Measurements from ENCODE around the gene HOXB7.

The HOXB7 gene

DNA sequence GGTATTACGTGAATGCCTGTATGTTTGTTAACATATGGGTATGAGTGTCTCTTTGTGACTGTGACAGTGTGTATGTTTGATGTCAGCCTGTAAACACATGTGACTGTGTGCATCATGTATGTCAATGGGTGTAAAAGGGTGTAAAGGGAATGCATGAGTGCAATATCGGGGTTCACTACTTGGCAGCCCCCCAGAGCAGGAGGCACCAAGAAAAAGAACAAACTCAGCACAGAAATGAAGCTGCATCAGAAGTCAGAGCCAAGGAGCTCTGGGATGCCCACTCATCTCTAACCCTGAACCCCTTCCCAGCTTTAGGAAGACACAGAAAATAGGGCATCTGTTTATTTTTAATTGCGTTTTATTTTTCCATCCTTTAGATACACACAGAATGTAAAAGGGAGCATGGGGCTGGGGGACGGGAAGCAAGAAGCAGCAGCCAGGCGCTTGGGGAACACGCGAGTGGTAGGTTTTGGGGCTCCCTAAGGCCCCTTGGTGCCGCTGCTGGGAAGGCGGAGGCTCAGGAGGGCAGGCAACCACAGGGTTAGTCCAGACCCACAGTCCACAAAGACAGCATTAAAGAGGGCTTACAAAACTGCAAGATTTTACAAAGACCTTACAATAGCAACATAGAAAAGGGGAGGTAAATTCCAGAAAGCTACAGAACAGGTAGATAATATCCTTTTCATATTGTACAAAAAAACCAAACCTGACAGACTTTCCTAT lies 3.8 kb downstream of the HOXB7 start:
- DNase-seq = no peak

DNA sequence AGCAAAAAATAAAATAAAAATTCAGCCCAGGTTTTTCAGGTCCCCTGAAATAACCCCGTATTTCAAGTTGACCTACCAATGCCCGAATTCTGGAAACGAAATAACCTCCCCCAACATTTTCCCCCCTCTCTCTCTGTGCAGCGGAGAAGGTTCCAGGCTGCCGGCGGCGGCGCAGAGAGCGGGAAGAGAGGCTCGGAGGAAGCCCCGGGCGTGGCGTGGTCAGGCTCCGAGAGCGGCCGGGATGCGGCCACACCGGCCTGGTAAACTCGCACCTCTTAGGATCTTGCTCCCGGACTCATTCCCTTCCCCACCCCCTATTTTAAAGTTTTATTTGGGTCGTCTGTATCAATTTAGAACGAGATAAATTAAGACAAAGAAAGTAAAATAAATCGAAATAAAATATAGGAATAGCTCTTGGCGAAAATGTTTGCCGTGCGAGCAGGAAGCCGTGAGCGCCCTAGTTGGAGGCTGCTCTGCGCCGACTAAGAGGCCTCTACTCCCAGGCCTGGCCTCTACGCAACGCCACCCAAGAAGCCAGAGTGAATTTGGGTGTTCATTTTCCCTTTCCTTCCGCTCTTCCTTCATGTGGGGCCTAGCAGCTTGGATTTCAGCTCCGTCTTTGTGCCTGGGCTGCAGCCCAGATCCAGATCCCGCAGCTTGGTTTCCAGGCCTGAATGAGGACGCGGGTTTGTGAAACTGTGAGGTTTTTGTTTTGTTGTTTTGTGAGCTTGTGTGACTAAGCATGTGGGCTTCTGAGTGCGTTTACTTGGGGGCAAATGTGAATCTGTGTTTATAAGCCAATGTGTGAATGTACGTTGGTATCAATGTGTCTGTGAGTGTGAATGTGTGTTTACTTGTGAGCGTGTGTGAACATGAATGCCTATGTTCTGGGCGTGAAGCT lies 4.6 kb downstream of the HOXB7 start:
- no peak for DNase-seq

DNA sequence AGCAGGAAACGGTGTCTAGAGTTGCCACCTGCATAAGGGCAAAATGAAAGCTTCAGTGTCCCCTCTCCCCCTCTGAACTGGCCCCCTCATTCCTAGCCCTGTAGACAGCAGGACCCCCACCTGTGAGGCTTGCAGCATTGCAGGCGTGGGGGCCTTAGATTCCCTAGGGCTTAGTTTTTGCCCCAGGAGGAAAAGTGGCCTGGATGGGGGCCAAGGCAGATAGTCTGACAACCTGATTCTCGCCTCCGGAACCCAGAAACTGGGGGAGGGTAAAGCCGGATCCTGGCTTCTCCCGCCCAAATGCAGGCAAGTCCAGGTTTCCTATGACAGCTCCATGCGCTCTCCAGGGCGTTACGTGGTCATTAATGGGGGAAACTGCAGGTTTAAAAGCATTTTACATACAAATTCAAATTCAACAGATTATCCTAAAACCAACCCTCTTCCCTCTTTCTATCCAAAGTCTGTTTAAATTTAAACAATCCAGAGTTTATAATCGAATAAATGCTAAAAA lies 5.4 kb downstream of the HOXB7 start:
- DNase-seq = no peak

DNA sequence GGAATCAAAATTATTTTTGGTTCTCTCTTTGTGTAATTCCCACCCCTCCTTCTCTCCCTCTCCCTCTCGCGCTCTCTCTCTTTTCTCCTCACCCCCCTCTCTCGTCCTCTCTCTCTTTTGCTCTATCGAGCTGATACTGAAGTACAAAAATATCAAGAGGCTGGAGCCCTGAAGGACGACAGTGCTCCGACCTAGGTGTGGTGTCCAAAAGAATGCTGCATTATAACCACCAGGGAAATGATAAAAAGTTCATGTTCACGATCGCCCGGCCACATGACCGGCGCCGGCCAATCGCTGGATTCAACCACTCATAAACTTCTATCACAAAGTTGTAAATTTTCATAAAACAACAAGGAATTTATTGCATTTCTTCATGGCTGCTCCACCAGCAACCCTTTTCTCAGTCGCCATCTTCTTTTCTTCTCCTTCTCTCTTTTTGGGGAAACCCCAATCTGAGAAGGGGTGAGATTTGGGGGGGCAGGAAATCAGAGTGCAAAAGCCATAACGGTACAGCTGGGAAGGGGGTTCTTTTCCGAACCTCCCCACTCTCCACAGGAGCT lies 6.0 kb downstream of the HOXB7 start, which contains the start of gene HOXB6:
HOXB6 (minus strand) TSS at position 217 of the 560 bp plus-strand sequence. CDS start 6,836 bp downstream, outside the sequence.
- DNase-seq = no peak

DNA sequence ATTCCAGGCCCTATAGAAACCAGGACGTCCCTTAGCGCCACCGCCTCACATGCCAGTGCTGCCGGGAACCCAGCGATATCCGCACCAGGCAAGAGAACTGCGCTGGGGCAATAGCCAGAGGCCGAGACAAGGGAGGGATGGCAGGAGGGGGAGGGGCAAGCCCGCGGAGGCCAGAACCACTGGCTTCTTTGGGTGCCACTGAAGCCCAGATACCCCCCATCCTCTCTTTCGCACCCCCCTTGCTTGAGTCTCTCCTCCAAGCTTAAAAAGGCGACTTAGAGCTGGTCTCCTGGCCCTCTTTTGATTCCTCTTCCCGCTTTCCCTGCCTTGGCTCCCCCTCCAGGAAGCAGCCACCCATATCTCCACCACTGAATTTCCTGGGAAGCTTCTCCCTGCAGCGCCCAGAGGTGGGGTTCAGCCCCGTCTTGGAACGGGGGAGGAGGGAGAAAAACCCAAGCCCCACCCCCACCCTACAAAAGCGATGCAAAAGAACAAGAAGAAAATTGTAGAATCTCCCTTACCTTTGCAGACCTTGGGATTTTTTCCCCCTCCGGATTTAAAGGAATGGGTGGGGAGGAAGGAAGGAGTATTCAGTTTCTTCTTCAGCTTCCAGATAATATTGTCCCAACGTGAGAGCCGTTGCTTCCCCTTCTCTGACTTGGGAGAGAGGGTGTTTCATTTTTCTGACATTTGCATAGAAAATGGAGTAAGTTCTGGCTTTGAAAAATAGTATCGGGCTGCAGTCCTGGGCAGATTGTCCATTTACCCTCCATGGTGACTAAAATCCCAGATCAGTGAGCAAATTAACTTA lies 6.7 kb downstream of the HOXB7 start:
- no peak for DNase-seq

DNA sequence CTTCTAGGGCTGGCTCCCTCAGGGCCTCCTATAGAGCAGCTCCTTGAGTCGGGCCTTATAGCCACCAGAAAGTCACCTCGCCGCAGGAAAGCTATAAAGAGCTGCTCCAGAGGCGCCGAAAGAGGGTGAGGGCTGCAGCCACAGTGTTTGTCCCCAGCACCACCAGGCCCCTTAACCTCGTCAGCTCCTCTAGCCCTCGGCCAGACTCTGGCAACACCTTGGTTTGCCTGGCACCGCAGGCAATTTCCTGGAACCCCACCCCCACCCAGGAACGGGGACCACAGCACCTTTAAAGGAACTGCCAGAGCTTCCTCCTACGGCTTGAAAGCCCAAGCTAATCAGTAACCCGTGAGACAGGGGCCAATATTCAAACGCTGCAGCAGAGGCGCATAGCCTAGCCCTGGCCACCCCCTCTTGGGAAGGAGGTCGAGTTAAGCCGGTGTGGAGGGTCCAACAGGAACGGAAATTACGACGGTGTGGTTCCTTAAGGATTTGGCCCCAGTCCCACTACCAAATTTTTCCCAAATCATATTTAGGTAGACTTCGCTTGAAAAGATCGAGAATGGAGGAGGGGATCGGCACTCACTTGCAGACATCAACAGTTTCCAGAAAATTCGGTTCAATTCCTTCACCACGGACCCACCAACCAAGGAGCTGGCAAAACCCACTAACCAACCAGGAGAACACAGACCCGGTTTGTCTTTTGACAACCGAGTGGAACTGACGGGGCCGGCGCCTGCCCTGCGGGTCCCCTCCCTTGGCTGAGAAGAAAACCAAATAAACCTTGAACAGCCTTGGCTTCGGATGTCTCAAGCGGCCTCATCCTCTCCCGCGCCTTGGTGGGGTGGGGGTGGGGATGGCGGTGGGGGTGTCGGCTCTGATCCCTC lies 9.0 kb downstream of the HOXB7 start:
- no peak for DNase-seq

DNA sequence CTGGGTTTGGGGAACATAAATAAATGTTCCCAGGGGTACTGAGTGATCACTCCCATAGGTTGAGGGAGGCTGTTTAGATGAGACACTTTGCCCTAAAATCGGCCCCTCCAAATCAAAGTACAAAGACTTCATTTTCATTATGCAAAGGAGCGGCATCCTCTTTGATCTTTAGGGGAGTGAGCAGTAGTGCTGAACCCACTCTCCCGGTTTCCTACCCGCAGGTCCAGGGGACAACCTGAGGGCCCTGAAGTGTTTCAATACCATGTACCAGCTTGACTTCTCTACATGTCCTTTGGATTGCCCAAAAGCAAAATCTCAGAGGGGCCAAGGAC lies 9.6 kb downstream of the HOXB7 start:
- DNase-seq = no peak

DNA sequence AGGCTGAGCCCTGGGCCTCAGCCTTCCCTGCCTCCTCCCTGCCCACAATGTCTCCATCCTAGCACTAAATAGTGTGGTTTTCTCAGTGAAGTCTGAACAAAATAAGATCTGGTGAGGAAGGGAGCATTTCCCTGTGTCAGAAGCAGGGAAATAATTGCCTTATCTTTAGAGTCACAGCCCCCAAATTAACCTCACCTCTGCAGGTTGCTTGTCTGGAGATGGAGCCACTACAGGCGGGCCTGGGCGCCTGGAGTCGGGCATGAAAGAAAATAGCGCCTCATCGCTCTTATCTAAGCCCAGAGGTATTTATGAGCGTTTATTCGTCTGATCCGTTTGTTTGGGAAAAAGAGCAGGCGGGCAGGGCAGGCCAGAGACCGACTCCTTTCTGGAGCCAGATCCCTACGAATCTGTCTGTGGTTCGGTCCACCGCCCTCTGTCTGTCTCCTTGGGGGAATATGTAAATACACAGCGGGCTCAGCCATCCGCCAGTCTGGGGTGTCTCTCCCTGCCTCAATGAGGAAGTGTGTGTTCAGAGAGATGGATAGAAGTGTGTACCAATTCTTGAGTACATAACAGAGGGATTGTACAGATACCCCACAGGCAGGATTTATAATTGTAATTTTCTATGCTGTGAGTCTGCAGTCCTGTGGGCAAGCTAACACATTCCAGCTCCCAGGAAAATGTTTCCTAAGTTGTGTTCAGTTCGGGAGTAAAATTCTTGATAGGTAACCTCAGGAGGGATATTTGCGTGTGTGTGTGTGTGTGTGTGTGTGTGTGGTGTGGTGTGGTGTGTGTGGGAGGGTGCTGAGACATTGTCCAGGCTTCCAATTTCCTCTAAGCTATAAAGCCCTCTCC lies 10.3 kb downstream of the HOXB7 start:
- DNase-seq = no peak

DNA sequence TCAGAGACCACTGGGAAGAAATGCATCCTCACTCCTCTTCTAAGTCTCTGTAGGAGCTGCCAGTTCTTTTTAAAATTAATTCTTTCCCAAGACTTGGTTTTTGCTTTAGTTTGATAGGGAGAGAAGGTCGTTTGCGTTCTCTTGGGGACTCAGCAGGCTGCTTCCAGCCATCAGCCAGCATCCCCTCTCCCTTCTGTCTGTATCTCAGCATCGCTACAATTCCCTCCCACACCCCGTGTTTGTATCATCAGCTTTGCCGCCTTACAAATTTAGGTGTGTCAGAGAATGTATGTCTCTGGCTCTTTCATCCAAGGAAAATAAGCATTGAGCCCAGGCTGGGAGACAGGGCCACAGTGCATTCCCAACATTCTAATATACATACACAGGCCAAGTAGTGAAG lies 11.5 kb downstream of the HOXB7 start:
- no peak for DNase-seq

DNA sequence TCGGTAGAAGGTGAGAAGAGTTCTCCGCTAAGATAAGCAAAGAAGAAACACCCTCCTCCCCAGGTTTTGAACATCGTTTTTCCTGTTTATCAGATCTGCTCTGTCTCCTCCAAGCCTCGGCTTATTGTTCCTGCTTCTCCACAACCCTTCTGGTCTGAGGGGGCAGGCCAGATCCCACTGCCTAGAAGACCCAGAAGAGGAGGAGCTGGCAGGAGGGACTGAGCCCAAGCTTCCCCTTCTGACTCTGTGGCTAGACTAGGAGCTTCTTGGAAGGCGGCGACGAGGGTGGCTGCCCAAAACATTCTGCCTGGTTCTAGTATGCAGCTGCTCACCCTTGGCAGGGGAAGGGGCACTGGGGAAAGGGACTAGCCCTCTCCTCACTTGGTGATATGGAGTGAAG lies 12.1 kb downstream of the HOXB7 start:
- no peak for DNase-seq

DNA sequence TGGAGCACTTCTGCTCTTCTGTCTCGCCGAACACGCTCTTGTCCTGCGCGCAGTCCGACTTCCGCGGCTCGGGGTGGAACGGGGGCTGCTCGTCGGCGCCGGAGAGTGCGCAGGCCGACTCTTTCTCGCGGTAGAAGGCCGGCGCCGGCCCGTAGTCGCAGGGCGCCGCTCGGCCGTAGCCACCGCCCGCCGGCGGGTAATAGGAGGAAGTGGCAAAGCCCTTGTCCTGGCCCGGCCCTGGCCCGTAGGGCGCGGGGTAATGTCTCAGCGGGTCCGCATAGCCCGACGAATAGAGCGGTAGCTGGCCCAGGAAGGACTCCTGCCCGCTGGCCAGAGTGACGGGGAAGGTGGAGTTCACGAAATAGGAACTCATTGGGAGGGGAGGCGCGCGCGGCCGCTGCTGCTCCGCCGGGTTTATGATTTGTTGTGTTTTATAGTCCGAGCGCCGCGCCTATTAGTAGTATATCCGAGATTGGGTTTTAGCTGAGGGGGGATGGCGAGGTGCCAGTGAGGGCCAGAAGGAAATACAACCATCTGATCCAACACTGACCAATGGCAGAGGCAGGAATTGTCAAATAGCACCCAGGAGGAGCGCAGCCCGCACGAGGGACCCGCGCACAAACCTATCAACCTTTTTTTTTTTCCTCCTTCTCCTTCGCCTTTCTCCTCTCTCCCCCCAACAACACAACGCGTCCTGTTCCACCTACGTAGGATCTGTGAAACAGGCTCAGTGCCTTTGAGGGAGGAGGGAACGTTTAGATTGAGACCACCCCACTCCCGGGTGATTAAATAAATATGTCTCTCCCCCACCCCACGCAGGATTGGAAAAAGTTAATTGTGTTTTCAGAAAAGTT lies 12.8 kb downstream of the HOXB7 start:
- peak; percentile 45 for DNase-seq

DNA sequence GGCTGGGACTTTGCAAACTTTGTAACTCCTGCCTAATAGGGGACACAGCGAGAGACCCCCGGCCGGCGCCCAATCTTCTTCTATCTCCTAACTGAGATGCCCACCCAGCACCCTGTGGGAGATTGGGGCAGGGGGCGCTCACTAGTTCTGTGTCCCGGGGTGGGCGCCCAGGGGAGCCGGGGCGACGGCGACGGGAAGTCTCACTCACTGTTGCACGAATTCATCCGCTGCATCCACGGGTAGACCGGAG lies 13.4 kb downstream of the HOXB7 start:
- DNase-seq = no peak

DNA sequence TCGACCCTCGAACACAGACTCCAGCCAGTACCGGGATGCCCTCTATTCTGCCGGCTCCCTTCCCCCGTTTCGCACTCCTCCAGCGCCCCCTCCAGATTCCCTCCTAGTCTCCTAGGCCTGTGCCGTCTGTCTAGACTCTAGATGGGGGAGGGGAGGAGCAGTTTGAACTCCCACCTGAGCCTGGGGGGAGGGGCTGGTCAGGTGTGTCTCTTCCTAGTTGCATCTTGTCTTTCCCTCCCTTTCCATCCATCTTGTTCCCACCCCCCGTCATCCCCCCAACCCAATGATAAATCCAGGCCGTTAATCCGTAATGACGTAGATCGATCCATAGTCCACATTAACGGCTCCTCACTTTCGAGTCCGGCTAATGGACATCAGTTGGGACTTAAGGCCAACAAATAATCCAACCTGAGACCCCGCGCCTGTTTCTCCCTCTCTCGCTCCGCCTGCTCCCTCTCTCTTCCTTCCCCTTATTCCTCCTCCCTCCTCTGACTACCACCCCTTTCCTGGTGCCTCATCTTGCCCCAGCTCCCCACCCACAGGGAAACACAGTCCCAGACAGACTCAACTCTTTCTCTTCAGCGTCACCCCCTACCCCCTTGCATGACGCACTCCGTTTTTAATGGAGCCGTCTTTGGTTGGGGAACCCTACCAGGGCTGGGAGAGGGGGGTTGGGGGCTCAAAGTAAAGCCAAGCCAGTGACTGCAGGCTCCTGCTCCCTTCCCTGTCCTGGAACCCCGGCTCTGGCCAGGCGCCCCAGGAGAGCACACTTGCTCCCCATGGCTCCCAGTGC lies 13.9 kb downstream of the HOXB7 start:
- no peak for DNase-seq

DNA sequence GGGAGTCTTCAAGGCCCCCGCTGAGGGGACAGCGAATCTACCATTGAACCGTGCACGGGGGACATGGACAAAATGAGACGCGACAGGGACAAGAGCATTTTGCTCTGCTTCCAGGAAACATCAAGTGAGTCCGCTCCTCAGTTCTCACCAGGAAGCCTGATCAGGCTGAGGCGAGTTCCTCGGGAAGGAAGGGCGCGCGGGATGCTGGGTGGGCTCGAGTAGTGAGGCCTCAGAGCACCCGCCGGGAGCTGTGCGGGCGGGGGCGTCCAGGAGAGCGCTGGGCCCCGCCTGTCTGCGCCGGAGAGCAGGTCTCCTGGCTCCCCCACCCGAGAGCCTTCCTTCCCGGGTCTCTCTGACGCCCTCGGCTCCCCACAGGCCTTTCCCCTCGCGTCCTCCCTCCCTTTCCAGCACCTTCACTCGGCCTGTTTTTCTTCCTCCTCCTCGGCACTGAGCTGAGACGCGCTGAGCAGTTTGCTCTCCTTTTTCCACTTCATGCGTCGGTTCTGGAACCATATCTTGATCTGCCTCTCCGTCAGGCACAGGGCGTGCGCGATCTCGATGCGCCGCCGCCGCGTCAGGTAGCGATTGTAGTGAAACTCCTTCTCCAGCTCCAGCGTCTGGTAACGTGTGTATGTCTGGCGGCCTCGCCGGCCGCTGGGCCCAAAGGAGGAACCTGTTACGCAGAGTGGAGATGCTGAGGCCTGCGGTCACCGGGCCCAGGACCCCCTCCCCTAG lies 14.7 kb downstream of the HOXB7 start:
- DNase-seq = no peak

DNA sequence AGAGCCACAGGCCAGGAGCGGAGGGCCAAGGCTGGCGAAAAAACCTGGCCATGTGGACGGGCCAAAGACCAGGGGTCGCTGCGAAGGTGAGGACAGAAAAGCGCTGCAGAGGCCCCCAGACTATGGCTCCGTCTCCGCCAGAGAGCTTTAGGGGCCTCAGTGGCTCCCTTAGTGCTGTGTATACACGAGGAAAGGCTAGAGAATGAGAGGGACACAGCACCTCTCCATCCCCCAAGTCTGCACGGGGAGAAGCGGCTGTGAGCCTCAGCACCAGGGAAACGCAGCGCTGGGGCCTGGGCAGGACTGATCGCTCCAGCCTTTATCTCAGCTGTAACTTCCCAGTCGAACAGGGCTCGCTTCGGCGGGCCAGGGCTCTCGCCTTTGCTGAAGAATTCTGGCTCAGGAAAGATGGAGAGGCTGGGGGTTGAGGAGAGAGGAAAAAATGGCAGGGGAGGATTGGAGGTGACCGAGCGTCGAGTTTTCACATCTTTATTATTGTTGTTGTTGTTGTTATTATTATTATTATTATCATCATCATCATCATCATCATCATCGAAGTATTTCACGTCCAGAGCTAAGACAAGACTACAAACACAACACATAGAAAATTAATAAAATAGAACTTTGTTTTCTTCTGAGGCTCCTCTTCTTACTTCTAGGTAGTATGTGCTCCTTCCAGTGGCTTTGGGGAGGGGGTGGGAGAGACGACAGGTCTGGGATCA lies 15.4 kb downstream of the HOXB7 start:
- DNase-seq = no peak

DNA sequence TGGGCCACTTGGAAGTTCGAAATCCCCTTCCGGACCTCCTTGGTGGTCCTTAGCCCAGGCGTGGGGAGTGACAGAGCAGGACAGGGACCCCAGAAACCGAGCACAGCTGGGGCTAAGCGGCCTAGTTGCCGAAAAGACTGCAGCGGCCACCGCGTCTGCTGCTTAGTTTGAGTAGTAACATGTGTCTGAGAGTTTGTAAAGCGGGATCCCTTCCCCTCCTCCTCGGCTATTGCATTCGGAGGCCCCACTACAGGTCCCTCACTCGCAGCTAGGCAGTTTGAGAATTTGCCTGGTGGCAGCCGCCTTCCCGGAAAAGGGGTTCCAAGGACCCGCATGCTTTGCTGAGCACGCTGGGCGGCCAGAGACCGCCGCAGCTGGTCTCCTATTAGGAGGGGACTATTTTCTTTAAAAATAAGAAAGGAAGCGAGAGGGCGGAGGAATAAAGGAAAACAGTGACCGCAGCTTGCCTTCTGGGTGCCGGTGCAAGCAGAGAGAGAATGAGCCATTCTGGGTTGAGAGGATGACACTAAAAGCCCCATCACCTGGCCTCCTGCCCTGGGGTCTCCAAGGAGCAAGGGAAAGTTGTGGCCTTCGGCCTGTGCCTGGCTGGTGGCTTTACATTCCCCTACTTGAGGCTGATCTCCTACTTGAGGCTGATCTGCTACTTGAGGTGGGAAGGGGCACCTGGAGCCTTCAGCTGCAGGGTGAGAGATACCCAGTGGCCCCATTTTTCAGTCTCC lies 16.1 kb downstream of the HOXB7 start:
- no peak for DNase-seq

Data from CD4-positive, alpha-beta T cell treated with Interleukin-12 subunit alpha and Interleukin-12 subunit beta, for 1 hour (primary cell).